Activated T-helper 1 cell treated with anti-CD3 and anti-CD28 coated beads, Interleukin-12 subunit alpha, Interleukin-12 subunit beta, Interleukin-2, Interleukin-4 antibody, amounts not matched to agents 30 ng/mL and 10 ng/mL and 1 ng/mL, durations not matched to agents 14 hours and 24 hours and 36 hours (primary cell): ENCODE measurements around the gene THAP3. TPM values are rescaled to one million over a fixed set of nuclear protein-coding genes. Genes with fewer than 3 reads are reported as not detected.

ENCODE experiments used
- DNase-seq: peaks from one replicate; pipeline ENCODE4 v3.0.0; 2021; ENCODE audit warnings: low spot score
- H3K27ac Mint-ChIP-seq: one replicate; pipeline ENCODE4 v1.8.0; 2021; ENCODE audit warnings: mild to moderate bottlenecking, mixed read lengths
- H3K27me3 Mint-ChIP-seq: one replicate; pipeline ENCODE4 v1.8.0; 2022; ENCODE audit warnings: mild to moderate bottlenecking, moderate library complexity, mixed read lengths; ENCODE audit not compliant: insufficient read depth
- H3K36me3 Mint-ChIP-seq: one replicate; pipeline ENCODE4 v1.8.0; 2021; ENCODE audit warnings: low read depth, mixed read lengths
- H3K4me1 Mint-ChIP-seq: one replicate; pipeline ENCODE4 v1.8.0; 2021; ENCODE audit warnings: low read depth, mixed read lengths
- H3K4me3 Mint-ChIP-seq: one replicate; pipeline ENCODE4 v1.8.0; 2021; ENCODE audit warnings: mild to moderate bottlenecking, moderate library complexity, mixed read lengths
- H3K9me3 Mint-ChIP-seq: one replicate; pipeline ENCODE4 v1.8.0; 2021; ENCODE audit warnings: mixed read lengths
- intact Hi-C: fragments of 100-400 bp; cut with micrococcal nuclease; formaldehyde crosslinking; loops from one replicate; pipeline ENCODE4 v1.15.1; 2024
- total RNA-seq: library from RNA; stranded (reverse); gene quantifications from 2 replicates; pipeline ENCODE4 v1.2.3, GENCODE V29; 2022

Gene THAP3
- total RNA-seq, 1 donor from 2014 or later, result 22.2 TPM

GRCh38 chr1:6603915-6604558 lies 20.6 kb upstream of the THAP3 start:
- H3K9me3 Mint-ChIP-seq, result no peaks in the 10 kb centered on the region
- H3K4me1 Mint-ChIP-seq, result peaks cover 25% of the 10 kb centered on the region
- peaks cover 9% of the 10 kb centered on the region for H3K36me3 Mint-ChIP-seq
- H3K4me3 Mint-ChIP-seq, result peak overlapping the region; percentile 81
- peaks cover 6% of the 10 kb centered on the region for H3K27me3 Mint-ChIP-seq
- DNase-seq, result no peak
- peak overlapping the region; percentile 96 for H3K27ac Mint-ChIP-seq
- intact Hi-C loops, result loop anchor here (1.0 to 5.0 kb wide), 8 partner anchors 99 to 611 kb away; partner anchors contain the start of genes ACOT7, CAMTA1, ICMT and NPHP4

GRCh38 chr1:6612641-6613360 lies 11.9 kb upstream of the THAP3 start:
- peaks cover 24% of the 10 kb centered on the region for H3K4me1 Mint-ChIP-seq
- peaks cover 6% of the 10 kb centered on the region for H3K36me3 Mint-ChIP-seq
- DNase-seq, result no peak
- peaks cover 7% of the 10 kb centered on the region for H3K27me3 Mint-ChIP-seq
- intact Hi-C loops, result loop anchor here (1.0 kb wide), 5 partner anchors 10 to 88 kb away; partner anchors contain the start of genes DNAJC11, KLHL21, NOL9 and ZBTB48
- no peaks in the 10 kb centered on the region for H3K9me3 Mint-ChIP-seq
- H3K27ac Mint-ChIP-seq, result peak overlapping the region; percentile 75
- peak overlapping the region; percentile 85 for H3K4me3 Mint-ChIP-seq

- intact Hi-C loops, result loop anchor here (1.0 kb wide), 5 partner anchors 11 to 88 kb away; partner anchors contain the start of genes DNAJC11, KLHL21, NOL9 and ZBTB48
These were observed 11.2 kb upstream of the THAP3 start, which contains the start of gene PHF13 for GRCh38 chr1:6613361-6614018. Gene PHF13, plus strand, starts transcription at chr1:6613731. Its CDS starts 336 bp downstream, at chr1:6614067.

GRCh38 chr1:6614019-6614928 lies 10.4 kb upstream of the THAP3 start:
- intact Hi-C loops, result no loop called here
- Mint-ChIP-seq H3K4me3 (peak overlapping the region; percentile 80), H3K36me3 (peaks cover 11% of the 10 kb centered on the region), H3K9me3 (no peaks in the 10 kb centered on the region), H3K27ac (peak overlapping the region; percentile 44), H3K4me1 (peaks cover 24% of the 10 kb centered on the region), H3K27me3 (peaks cover 4% of the 10 kb centered on the region)
- DNase-seq, result peak; percentile 62

More at GRCh38 chr1:6613361-6614018, 11.2 kb upstream of the THAP3 start, which contains the start of gene PHF13:
- Mint-ChIP-seq H3K4me1 (peaks cover 24% of the 10 kb centered on the region), H3K4me3 (peak within 1 kb of the TSS; percentile 85), H3K27ac (peak within 1 kb of the TSS; percentile 82), H3K27me3 (peaks cover 4% of the 10 kb centered on the region), H3K36me3 (peaks cover 7% of the 10 kb centered on the region), H3K9me3 (no peaks in the 10 kb centered on the region)
- DNase-seq, result peak; percentile 99

- Mint-ChIP-seq H3K4me1 (peaks cover 24% of the 10 kb centered on the region), H3K4me3 (peak overlapping the region; percentile 83), H3K36me3 (peaks cover 14% of the 10 kb centered on the region), H3K27ac (peak overlapping the region; percentile 76), H3K9me3 (no peaks in the 10 kb centered on the region), H3K27me3 (no peaks in the 10 kb centered on the region)
- DNase-seq, result no peak
- intact Hi-C loops, result no loop called here
These were observed 9.5 kb upstream of the THAP3 start for GRCh38 chr1:6614929-6615785.

DNA sequence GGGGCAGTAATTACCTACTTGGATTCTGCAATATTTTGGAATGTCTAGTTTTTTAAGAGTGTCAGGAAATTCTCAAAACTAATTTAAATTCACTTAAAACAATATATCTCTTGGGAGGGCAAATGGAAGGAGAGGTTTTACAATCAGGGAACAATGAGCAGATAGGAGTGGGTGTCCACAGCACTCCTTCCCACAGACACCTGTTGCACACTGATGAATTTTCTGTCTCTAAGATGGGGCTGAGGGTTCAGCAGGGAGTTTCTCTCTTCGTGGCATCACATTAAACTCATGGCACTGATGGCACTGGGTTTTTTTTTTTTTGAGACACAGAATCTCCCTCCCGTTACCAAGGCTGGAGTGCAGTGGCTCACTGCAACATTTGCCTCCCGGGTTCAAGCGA lies 5.6 kb upstream of the THAP3 start:
- peaks cover 12% of the 10 kb centered on the region for H3K4me1 Mint-ChIP-seq
- no peaks in the 10 kb centered on the region for H3K9me3 Mint-ChIP-seq
- no peak overlapping the region for H3K4me3 Mint-ChIP-seq
- intact Hi-C loops, result no loop called here
- no peaks in the 10 kb centered on the region for H3K27me3 Mint-ChIP-seq
- DNase-seq, result no peak
- H3K27ac Mint-ChIP-seq, result no peak overlapping the region
- H3K36me3 Mint-ChIP-seq, result peaks cover 31% of the 10 kb centered on the region

GRCh38 chr1:6621429-6622391 lies 3.0 kb upstream of the THAP3 start:
- Mint-ChIP-seq H3K4me1 (peaks cover 16% of the 10 kb centered on the region), H3K36me3 (peaks cover 29% of the 10 kb centered on the region), H3K4me3 (no peak overlapping the region), H3K27me3 (no peaks in the 10 kb centered on the region), H3K9me3 (no peaks in the 10 kb centered on the region), H3K27ac (no peak overlapping the region)
- no peak for DNase-seq
- intact Hi-C loops, result no loop called here

DNA sequence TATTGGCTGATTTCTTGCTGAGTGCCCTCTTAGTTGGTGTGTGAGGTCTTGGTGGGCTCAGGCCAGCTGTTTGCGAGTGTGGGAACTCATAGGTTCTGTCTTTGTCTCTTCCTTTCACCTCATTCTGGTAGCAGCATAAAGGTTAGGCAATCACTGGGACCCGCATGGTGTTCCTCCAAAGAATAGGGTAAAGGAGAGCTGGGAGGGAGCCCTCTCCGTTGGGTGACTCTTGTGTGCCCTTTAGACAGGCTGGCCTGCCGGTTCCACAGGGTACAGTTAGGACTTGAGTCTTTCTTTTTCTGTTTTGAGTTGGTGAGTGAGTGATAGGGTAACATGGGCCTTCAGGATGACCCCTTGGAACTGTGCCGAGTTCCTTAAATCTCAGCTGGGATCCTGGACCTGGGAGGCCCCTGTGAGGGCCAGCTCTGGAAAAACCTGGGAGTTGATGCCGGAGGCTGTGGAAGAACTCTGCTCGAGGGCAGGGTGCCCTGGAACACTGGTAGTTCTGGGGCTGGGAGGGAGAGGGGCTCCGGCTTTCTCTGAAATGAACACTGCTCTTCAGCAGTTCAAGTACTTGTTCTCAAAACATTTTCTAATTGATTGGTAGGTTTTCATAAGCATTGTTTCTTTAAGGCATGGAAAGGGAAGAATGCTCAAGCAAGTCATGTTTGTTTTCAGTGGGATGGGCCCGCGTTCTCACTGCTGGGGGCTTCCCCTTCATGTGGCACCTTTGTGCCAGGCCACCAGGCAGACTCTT lies 2.1 kb upstream of the THAP3 start:
- H3K4me1 Mint-ChIP-seq, result peaks cover 20% of the 10 kb centered on the region
- no peaks in the 10 kb centered on the region for H3K27me3 Mint-ChIP-seq
- intact Hi-C loops, result no loop called here
- H3K36me3 Mint-ChIP-seq, result peaks cover 31% of the 10 kb centered on the region
- H3K9me3 Mint-ChIP-seq, result no peaks in the 10 kb centered on the region
- no peak overlapping the region for H3K27ac Mint-ChIP-seq
- H3K4me3 Mint-ChIP-seq, result no peak overlapping the region
- DNase-seq, result no peak

DNA sequence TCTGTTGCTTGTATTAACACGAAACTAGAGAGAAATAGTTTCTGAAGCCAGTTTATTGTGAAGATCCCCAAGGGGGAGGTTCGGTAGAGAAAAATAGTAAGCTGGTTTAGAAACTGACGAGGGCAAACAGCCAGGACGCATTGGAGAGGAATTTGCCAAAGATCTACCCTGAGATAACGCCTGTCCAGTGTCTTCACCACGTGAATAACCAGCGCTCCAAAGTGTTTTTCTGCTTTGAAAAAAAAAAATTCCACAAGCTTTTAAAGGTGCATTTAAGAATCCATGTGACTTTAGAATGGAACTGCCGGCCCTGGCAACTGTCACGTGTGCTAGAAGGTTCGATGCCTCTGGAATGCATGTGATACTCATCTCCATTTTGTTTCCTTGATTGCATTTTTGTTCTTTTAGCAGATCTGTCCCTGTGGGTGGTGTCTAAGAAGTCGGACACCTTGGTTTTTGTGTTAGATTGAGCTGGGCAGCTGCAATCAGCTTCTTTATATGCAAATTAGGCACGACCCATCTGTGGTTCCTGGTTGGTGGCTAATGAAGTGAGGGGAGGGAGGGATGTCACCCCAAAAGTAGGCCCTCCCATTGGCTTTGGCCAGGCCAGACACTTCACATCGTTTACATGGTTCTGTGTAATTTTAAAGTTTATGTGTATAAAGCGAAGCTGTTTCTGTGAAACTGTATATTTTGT lies 1.3 kb upstream of the THAP3 start:
- H3K4me3 Mint-ChIP-seq, result no peak overlapping the region
- H3K36me3 Mint-ChIP-seq, result peaks cover 32% of the 10 kb centered on the region

More for the DNA sequence above, 1.3 kb upstream of the THAP3 start:
- Mint-ChIP-seq H3K9me3 (no peaks in the 10 kb centered on the region), H3K4me1 (peaks cover 24% of the 10 kb centered on the region), H3K27ac (no peak overlapping the region), H3K27me3 (no peaks in the 10 kb centered on the region)
- intact Hi-C loops, result no loop called here
- no peak for DNase-seq
